Kidney epithelial cell (primary cell): ENCODE data around the gene FRMD1. TPM values are rescaled to one million over a fixed set of nuclear protein-coding genes. Genes with fewer than 3 reads are reported as not detected.

ENCODE experiments used
- DNase-seq: peaks from one replicate; pipeline ENCODE4 v3.0.0-alpha.2; 2010; ENCODE audit warnings: low read depth
- H3K27me3 ChIP-seq: 2 replicates; pipeline ENCODE4 v1.6.0; 2011; ENCODE audit warnings: low read length; ENCODE audit not compliant: control insufficient read depth, insufficient read depth
- H3K36me3 ChIP-seq: 2 replicates; pipeline ENCODE4 v1.5.1; 2011; ENCODE audit warnings: low read length; ENCODE audit not compliant: control insufficient read depth, insufficient read depth
- H3K4me3 ChIP-seq: 2 replicates; pipeline ENCODE4 v1.5.1; 2011; ENCODE audit warnings: low read depth, mild to moderate bottlenecking, control low read depth, low read length
- CTCF ChIP-seq: IDR thresholded peaks from 2 replicates; pipeline ENCODE4 v1.5.1; 2011; ENCODE audit warnings: mild to moderate bottlenecking, moderate library complexity, low read length, control low read depth, inconsistent platforms; ENCODE audit not compliant: insufficient read depth, poor library complexity, severe bottlenecking
- total RNA-seq: library from RNA; depleted of rRNA; stranded (reverse); fragments of >200 nt; gene quantifications from 2 replicates; pipeline ENCODE4 v1.2.3, GENCODE V29; 2015

FRMD1 gene
- total RNA-seq: not detected in 2 replicates

DNA sequence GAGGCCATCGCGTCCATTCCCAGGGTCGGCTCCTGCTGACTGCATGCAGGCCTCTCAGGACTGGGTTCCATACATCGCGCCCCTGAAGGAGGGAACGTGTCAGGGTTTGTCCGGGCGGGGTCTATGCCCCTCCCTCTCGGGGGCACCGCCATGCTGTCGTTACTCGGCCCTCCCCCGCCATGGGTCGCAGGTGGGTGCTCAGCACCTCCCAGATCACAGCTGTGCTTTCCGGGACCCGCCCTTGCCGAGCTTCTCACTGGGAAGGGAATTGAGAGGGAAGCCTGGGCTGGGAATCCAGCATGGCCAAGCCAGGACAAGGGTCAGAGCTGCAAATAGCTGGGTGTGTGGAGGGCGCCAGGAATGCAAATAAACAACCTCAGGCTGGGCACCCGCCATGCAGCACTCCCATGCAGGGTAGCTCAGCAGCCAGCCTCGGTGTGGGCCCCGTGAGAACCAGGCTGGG is at the start of gene FRMD1:
Gene FRMD1, minus strand, starts transcription at position 270 of the 463 bp plus-strand sequence. Its CDS starts 118 bp downstream, at position 152.
- H3K4me3 ChIP-seq: no peak within 1 kb of the TSS
- no peak for TF ChIP-seq CTCF
- no peaks in the 10 kb centered on the region for H3K36me3 ChIP-seq
- DNase-seq: no peak
- peaks cover 20% of the 10 kb centered on the region for H3K27me3 ChIP-seq

DNA sequence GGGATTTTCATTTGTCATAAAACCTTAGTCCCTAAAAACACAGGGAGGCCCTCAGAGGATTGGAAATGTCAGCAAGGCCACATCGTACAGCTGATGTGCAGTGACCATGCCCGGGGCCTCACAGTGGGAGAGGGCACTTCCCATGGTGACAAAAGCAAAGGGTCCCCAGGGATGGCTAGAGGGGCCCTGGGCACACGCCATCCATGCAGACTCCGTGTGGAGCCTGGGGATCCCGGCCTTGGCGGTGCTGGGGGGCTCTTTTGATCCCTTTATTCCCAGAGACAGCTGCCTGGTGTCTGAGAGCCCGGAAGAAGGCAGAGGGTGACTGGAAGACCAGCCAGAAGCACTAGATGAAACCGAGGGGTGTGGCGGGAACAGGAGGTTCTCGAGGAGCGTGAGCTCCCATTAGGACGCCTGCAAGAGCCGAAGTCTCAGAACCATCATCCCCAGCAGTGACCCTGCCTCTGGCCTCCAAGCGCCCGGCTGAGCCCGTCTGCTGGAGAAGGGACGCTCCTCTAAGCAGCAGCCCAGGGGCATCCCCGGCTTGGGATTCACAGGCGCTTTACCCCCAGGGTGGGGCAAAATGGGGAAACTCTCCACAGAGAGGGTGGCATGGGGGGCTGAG is 49.1 kb upstream of the FRMD1 start:
- Histone ChIP-seq H3K36me3 (no peaks in the 10 kb centered on the region), H3K27me3 (peaks cover 43% of the 10 kb centered on the region), H3K4me3 (no peak overlapping the region)
- DNase-seq: no peak
- no peak for TF ChIP-seq CTCF

- Histone ChIP-seq H3K4me3 (no peak overlapping the region), H3K27me3 (peaks cover 37% of the 10 kb centered on the region), H3K36me3 (no peaks in the 10 kb centered on the region)
- DNase-seq: no peak
- TF ChIP-seq CTCF: no peak
Measured at GRCh38 chr6:168127384-168127868, 48.4 kb upstream of the FRMD1 start.

GRCh38 chr6:168126566-168127383 is 47.8 kb upstream of the FRMD1 start:
- Histone ChIP-seq H3K36me3 (no peaks in the 10 kb centered on the region), H3K27me3 (peaks cover 31% of the 10 kb centered on the region), H3K4me3 (no peak overlapping the region)
- DNase-seq: no peak
- no peak for TF ChIP-seq CTCF

DNA sequence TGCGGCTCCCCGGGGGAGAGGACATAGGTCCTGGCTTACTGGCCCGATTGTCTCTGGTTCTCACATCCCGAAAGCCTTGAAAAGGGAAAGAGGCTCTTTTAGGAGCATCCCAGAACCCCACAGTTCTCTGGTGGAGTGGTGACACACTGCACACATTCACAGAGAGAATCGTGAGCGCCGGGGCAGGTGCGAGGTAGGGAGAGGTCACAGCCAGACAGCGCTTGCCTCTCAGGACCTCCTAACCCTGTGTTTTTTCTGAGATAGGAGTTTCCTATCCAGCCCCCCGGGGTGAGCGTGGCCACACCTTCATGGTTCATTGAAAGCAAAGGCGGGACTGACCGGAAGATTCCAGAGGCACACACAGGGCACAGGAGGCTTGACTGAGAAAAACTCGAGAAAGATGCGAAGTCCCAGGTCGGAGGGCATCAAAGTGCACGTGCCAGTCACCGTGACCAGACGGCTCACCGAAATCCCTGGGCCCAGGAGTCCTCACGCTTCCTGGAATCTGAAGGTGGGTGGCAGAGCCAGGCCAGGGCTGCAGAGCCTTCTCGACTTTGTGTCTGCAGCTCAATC is 46.5 kb upstream of the FRMD1 start:
- no peak overlapping the region for H3K4me3 ChIP-seq
- no peak for DNase-seq

More for the DNA sequence above, 46.5 kb upstream of the FRMD1 start:
- TF ChIP-seq CTCF: no peak
- Histone ChIP-seq H3K36me3 (no peaks in the 10 kb centered on the region), H3K27me3 (peaks cover 18% of the 10 kb centered on the region)
